ENCODE measurements around the gene VPS26C.

DNA sequence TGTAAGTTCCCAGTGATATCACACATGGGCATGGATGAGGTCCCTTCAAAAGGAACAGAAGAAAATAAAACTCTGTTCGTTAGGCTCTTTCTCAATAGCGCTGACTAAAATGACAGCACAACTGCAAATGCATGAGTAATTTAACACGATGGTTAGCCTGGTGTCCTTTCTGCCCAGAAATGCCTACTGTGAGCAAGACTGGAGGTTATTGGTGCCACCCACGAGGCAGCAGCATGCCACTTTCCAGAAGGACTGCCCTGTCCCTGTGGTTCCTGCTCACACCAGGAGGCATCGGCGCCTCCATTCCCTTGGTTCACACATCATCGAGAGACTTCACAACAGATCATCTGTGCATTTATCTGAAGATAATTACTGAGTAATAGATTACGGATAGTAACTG lies 26.2 kb downstream of the VPS26C start:
- no peak for TF ChIP-seq GATA2 (IDR thresholded peaks at IDR 0.05; ENCODE audit: low read depth, low read length)
- no peak for TF ChIP-seq GATA3 (IDR thresholded peaks at IDR 0.05; ENCODE audit: low read depth, low read length)

All from SH-SY5Y (cell line).